AG04449 (cell line): ENCODE data around the gene FAM227B.

ENCODE experiments used
- CTCF ChIA-PET: fragments of 350-600 bp; formaldehyde crosslinking; extraction: SDS; loops from one replicate; lab custom pipeline; 2021; ENCODE audit warnings: antibody characterized with exemption; lab: Yijun Ruan, JAX
- POLR2A ChIA-PET: fragments of 400-600, 350-600 bp; formaldehyde crosslinking; extraction: SDS; loops from one replicate; lab custom pipeline; 2020; ENCODE audit warnings: antibody characterized with exemption, inconsistent platforms; lab: Yijun Ruan, JAX
- DNase-seq: peaks from one replicate; pipeline ENCODE4 v3.0.0-alpha.2; 2010; ENCODE audit warnings: low read depth, low spot score
- H3K4me3 ChIP-seq: 2 replicates; pipeline ENCODE4 v1.5.1; 2011; ENCODE audit warnings: low read depth, mild to moderate bottlenecking, control low read depth, low read length
- TF ChIP-seq, protein P1 (sequence below): IDR thresholded peaks from one replicate; pipeline ENCODE4 v1.5.1; 2011; ENCODE audit warnings: mild to moderate bottlenecking, moderate library complexity, low read length, control low read depth, inconsistent platforms; ENCODE audit not compliant: insufficient read depth; ENCODE audit errors: missing control alignments

Gene FAM227B

DNA sequence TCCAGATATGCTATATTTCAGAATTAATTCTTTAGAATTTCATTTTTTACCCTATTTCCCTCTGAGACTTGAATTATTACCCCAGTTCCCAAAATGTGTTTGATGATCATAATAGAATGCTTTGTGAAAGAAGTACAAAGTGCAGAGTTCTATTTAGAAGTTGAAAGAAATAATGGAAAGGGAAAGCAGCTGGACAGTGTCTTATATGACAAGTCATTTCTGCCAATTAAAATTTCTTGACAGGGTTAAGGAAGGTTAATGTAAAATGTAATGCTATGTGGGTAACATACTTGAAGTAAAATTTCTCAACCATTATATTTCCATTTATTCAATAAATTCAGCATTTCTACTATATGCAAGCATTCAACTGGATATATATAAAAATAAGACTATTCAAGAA is 164.5 kb downstream of the FAM227B start:
- ChIA-PET CTCF (no interaction called here), POLR2A (no interaction called here)
- H3K4me3 ChIP-seq, result no peak overlapping the region
- no peak for DNase-seq
- TF ChIP-seq, protein P1, sequence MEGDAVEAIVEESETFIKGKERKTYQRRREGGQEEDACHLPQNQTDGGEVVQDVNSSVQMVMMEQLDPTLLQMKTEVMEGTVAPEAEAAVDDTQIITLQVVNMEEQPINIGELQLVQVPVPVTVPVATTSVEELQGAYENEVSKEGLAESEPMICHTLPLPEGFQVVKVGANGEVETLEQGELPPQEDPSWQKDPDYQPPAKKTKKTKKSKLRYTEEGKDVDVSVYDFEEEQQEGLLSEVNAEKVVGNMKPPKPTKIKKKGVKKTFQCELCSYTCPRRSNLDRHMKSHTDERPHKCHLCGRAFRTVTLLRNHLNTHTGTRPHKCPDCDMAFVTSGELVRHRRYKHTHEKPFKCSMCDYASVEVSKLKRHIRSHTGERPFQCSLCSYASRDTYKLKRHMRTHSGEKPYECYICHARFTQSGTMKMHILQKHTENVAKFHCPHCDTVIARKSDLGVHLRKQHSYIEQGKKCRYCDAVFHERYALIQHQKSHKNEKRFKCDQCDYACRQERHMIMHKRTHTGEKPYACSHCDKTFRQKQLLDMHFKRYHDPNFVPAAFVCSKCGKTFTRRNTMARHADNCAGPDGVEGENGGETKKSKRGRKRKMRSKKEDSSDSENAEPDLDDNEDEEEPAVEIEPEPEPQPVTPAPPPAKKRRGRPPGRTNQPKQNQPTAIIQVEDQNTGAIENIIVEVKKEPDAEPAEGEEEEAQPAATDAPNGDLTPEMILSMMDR, result no peak

DNA sequence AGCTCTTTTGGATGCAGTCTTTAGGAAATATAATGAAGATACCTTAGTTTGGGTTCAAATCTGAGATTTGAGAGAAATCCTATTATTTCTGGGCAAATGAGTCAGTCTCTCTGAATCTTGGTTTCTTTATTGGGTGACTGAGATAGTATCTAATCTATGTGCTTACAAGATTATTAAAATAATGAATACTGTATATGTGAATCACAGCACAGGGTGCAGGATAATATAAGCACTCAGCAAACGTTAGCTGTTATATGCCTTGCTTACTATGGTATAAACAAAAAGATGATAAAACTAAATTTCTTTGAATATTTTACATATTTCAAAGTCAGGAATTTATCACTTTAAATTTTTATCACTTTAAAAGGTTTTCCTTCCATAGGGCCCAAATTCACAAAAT is 168.0 kb downstream of the FAM227B start:
- DNase-seq, result no peak
- POLR2A ChIA-PET, result no interaction called here
- TF ChIP-seq, protein P1, result no peak
- no peak overlapping the region for H3K4me3 ChIP-seq
- CTCF ChIA-PET, result interaction anchor here (1.1 kb wide), 1 partner anchor 12 kb away, joined by 3 read pairs; no protein-coding TSS in a partner anchor

DNA sequence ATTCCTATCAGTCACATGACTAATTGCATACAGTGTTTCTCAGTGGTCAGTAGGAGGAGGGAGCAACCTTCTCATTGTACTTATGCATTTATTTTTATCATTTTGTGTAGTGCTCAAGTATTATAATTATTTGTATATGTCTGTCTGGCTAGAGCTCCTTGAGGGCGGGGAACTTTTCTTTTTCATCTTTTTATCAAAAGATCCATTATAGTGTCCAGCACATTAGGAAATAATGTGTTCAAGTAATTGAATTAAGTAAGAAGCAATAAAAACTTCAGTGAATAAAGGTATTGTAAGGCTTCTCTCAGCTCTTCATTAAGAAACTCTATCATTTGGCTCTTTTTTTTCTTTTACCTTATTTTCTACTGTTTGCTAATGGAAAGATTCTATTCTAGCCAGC is 178.8 kb downstream of the FAM227B start:
- no peak for DNase-seq
- no peak overlapping the region for H3K4me3 ChIP-seq
- ChIA-PET POLR2A (no interaction called here), CTCF (interaction anchor here (0.6 to 1.1 kb wide), 4 partner anchors 8 to 704 kb away, joined by 3 to 4 read pairs (median 3); no protein-coding TSS in a partner anchor)
- TF ChIP-seq, protein P1, result no peak

DNA sequence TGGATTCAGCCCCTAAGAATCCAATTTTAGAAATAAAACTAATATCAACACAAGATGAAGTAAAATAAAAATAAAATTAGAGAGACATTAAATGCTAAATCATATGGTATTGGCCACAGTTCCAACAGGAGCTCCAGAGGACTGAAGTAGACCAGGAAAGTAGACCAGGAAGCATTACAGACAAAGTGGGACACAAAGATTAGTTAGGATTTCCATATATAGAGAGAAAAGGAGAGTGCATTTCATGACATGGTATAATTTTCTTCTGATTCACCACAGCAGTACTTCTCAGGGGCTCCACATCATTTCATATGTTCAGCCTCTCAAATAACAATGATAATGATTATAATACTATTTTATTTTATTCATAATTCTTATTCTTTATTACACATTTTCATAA is 179.3 kb downstream of the FAM227B start:
- no peak for DNase-seq
- TF ChIP-seq, protein P1, result no peak
- ChIA-PET POLR2A (no interaction called here), CTCF (interaction anchor here (0.8 to 1.7 kb wide), 4 partner anchors 167 to 564 kb away, joined by 3 to 4 read pairs (median 3); no protein-coding TSS in a partner anchor)
- no peak overlapping the region for H3K4me3 ChIP-seq

DNA sequence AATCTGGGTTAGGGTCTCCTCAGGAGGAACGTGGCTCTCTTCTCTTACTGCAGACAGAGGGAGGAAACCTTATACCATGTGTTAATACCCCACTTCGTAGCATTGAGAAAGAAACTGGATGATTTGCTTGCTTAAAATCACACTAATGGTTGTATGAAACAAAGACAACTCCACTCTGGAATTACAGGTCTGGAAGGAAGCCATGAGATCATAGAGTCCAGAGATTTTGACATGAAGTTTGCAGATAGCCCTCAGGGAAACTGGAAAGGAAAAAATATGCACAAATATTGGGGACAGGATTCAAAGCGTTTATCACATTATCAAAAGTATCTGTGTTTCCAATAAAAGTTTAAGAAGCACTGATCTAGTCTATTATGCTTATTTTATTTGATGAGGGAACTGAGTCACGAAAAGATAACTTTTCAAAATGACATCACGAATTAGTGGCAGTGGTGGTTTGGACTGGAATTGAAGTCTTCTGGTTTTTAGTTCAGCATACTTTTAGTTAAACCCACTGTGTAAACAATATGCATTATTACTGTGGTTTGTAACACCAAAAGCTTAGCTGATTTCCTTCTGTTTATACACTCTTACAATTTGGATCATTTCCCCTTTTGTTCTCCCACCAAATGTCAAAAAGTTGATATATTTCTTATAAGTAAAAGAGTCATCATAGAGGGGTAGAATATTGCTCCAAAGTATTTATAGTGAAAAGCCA is 180.8 kb downstream of the FAM227B start:
- ChIA-PET POLR2A (no interaction called here), CTCF (interaction anchor here (0.7 to 1.7 kb wide), 2 partner anchors 13 to 563 kb away, joined by 3 to 4 read pairs; no protein-coding TSS in a partner anchor)
- H3K4me3 ChIP-seq, result no peak overlapping the region
- DNase-seq, result no peak
- TF ChIP-seq, protein P1, result no peak

DNA sequence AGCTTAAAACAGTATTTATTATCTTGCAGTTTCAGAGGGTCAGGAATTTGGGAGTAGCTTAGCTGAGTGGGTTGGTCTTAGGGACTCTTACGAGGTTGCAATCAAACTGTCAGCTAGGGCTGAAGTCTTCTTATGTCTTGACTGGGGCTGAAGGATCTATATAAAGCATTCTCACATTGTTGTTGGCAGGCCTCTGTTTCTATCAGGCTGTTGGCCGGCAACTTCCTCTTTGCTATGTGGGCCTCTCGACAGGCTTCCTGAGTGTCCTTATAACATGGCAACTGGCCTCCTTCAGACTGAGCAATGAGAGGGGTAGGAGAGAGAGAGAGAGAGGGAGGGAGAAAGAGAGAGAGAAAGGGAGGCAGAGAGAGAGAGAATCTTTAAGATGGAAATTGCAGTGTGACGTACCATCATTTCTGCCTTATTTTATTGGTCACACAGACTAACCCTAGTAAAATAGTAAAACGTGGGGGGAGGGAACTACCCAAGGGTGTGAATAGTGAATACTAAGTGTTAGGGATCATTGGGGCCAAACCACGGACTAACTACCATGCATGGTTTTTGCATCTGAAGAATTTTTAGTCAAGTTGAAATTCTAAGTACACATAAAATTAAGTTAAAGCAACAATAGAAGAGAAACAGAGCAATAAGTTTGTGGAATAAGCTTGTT is 181.5 kb downstream of the FAM227B start:
- TF ChIP-seq, protein P1, result no peak
- no peak for DNase-seq
- H3K4me3 ChIP-seq, result no peak overlapping the region
- CTCF ChIA-PET, result no interaction called here
- POLR2A ChIA-PET, result no interaction called here
